ENCODE data around the gene MTMR11. TPM values are rescaled to one million over a fixed set of nuclear protein-coding genes. Genes with fewer than 3 reads are reported as not detected.

MTMR11 gene
- total and polyA plus RNA-seq, 2 of the 13 experiments (the other 11 are each of a cell fraction or from before 2014, with no cell fraction given) = 0.49 to 2.8 TPM

- no peak for TF ChIP-seq ZHX2 (IDR thresholded peaks at IDR 0.05; ENCODE audit: low read depth)
- TF ChIP-seq ZHX2 (CRISPR knock-in tag; IDR thresholded peaks at IDR 0.05; ENCODE audit: borderline replicate concordance) = 0 out of 2 replicates have a peak, but pooled peaks have one; percentile 30
- TF ChIP-seq GMEB1 (CRISPR knock-in tag; IDR thresholded peaks at IDR 0.05; ENCODE audit: borderline replicate concordance) = peak; percentile 51; the same call in 1 of the 2 replicates
- peak; percentile 18; the same call in 1 of the 2 replicates for TF ChIP-seq ZSCAN29 (CRISPR knock-in tag; conservative IDR thresholded peaks at IDR 0.05)
- TF ChIP-seq KLF15 (CRISPR knock-in tag; IDR thresholded peaks at IDR 0.05; ENCODE audit: borderline replicate concordance) = no peak
- no peak for TF ChIP-seq ARID2 (CRISPR knock-in tag; IDR thresholded peaks at IDR 0.05; ENCODE audit: borderline replicate concordance)
- no peak for TF ChIP-seq ZNF180 (CRISPR knock-in tag; IDR thresholded peaks at IDR 0.05; ENCODE audit: borderline replicate concordance, low read depth)
- TF ChIP-seq ZNF333 (CRISPR knock-in tag; IDR thresholded peaks at IDR 0.05; ENCODE audit: borderline replicate concordance) = 0 out of 2 replicates have a peak, but pooled peaks have one; percentile 35
- TF ChIP-seq, protein P1, sequence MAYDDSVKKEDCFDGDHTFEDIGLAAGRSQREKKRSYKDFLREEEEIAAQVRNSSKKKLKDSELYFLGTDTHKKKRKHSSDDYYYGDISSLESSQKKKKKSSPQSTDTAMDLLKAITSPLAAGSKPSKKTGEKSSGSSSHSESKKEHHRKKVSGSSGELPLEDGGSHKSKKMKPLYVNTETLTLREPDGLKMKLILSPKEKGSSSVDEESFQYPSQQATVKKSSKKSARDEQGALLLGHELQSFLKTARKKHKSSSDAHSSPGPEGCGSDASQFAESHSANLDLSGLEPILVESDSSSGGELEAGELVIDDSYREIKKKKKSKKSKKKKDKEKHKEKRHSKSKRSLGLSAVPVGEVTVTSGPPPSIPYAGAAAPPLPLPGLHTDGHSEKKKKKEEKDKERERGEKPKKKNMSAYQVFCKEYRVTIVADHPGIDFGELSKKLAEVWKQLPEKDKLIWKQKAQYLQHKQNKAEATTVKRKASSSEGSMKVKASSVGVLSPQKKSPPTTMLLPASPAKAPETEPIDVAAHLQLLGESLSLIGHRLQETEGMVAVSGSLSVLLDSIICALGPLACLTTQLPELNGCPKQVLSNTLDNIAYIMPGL (CRISPR knock-in tag; IDR thresholded peaks at IDR 0.05; ENCODE audit: borderline replicate concordance in 1 of 2, low read depth in 1 of 2) = peak in 1 of 2 experiments; percentile 21; a peak in 2 of 4 replicates
- 0 out of 2 replicates have a peak, but pooled peaks have one; percentile 21 for TF ChIP-seq ZNF788 (CRISPR knock-in tag; IDR thresholded peaks at IDR 0.05; ENCODE audit: borderline replicate concordance)
- no peak for TF ChIP-seq ZNF772 (CRISPR knock-in tag; IDR thresholded peaks at IDR 0.05)
- no peak for TF ChIP-seq ZNF275 (CRISPR knock-in tag; IDR thresholded peaks at IDR 0.05; ENCODE audit: borderline replicate concordance)
- TF ChIP-seq NFRKB (IDR thresholded peaks at IDR 0.05) = no peak
- TF ChIP-seq ZNF720 (CRISPR knock-in tag; IDR thresholded peaks at IDR 0.05) = no peak
- TF ChIP-seq SIN3A (IDR thresholded peaks at IDR 0.05; ENCODE audit: borderline replicate concordance, low read depth, low read length) = 0 out of 2 replicates have a peak, but pooled peaks have one; percentile 41
Measured at GRCh38 chr1:149887456-149888246, 49.0 kb downstream of the MTMR11 start (continued).
